GM12891 (cell line): ENCODE measurements around the gene CTRB1.
"Not testable (repeated sequence)": the region's sequence is repeated elsewhere in the genome, so short reads cannot be mapped to it uniquely, and the experiment has no call there.

Experiments used
- DNase-seq: peaks from one replicate; pipeline ENCODE4 v3.0.0; 2011; ENCODE audit warnings: low spot score; ENCODE audit not compliant: insufficient read length
- FAIRE-seq: peaks from 2 replicates; lab custom pipeline; 2011; peaks lifted over from hg19 to GRCh38; lab: Jason Lieb, UNC
- PAX5 ChIP-seq: IDR thresholded peaks from 2 replicates; pipeline ENCODE4 v1.6.1; 2011; ENCODE audit warnings: low read length, moderate library complexity, mild to moderate bottlenecking; ENCODE audit not compliant: insufficient read depth, severe bottlenecking
- POLR2A ChIP-seq: IDR thresholded peaks from 2 replicates; pipeline ENCODE4 v1.6.1; 2011; ENCODE audit warnings: low read depth, low read length, control low read depth
- POLR2AphosphoS5 ChIP-seq: IDR thresholded peaks from 2 replicates; pipeline ENCODE4 v1.6.1; 2011; ENCODE audit warnings: low read depth, low read length, control low read depth
- POU2F2 ChIP-seq: IDR thresholded peaks from 2 replicates; pipeline ENCODE4 v1.6.1; 2011; ENCODE audit warnings: low read depth, mild to moderate bottlenecking, control low read depth, low read length, moderate library complexity
- SPI1 ChIP-seq: IDR thresholded peaks from 2 replicates; pipeline ENCODE4 v1.6.1; 2011; ENCODE audit warnings: low read depth, low read length, control low read depth
- TAF1 ChIP-seq: IDR thresholded peaks from 2 replicates; pipeline ENCODE4 v1.6.1; 2011; ENCODE audit warnings: low read depth, low read length, control low read depth

The CTRB1 gene

GRCh38 chr16:75204410-75204758 is 14.4 kb upstream of the CTRB1 start:
- DNase-seq (no peak), FAIRE-seq (no peak)
- TF ChIP-seq POU2F2 (no peak), PAX5 (no peak), POLR2AphosphoS5 (no peak), POLR2A (no peak), TAF1 (no peak), SPI1 (no peak)

DNA sequence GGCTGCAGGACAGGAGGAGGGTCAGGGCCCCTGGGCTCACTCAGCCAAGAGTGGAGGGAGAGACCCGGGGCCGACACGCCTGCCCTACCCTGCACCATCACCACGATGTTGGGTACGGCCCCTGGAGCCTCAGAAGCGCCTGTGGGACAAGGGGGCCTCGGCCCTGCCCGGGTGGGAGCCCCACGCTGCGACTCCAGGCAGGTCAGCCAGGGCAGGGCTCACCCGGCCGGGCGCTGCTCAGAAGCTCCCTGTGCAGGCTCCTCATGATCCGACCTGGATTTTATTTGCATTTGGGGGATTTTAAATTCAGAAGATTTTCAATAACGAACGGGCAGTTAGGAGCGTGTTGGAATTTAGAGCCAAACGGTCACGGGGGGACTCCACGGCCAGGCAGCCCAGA is 13.9 kb upstream of the CTRB1 start:
- not testable (repeated sequence) for DNase-seq, FAIRE-seq

DNA sequence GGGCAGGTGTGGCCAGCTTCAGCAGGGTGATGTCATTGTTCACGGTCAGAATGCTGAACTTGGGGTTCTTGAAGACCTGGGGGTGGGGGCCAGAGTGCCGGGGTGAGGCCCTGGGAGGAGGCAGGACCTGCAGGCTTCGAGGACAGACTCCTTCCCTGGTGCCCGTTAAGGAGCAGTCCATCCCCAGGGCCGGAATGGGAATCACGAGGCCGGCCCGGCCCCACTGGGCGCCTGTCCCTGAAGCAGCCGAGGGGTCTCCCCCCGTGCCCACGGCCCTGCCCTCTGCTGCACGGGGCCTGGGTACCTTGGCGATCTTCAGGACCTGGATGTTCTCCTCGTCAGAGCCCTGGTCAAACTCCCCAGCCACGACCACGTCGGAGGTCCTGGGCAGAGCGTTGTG is 13.3 kb upstream of the CTRB1 start:
- not testable (repeated sequence) for FAIRE-seq, DNase-seq

- not testable (repeated sequence) for DNase-seq, FAIRE-seq
Measured at GRCh38 chr16:75205961-75206748, 12.6 kb upstream of the CTRB1 start.

- DNase-seq (no peak), FAIRE-seq (no peak)
Measured at GRCh38 chr16:75206749-75207451, 11.9 kb upstream of the CTRB1 start, which contains the start of gene CTRB2. Gene CTRB2 (minus strand): TSS chr16:75207161. CDS start chr16:75207141, 20 bp downstream.

DNA sequence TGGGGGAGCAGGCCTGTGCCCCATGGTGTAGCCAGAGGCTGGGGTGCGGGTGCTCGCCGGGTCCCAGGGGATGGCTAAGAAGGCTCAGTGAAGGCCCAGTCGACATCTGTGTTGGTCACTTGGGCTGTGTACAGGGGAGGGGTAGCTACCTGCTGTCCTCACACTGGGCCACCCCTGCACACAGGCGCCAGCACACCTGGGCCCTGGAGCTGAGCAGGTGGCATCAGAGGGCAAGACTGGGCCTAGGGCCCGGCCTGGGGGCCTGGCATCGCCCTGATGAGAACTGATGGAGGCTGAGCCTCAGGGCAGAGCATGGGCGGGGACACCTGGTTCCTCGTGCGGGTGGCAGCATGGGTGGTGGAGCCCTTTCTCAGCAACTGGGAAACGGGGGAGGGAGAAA is 11.0 kb upstream of the CTRB1 start:
- FAIRE-seq (no peak), DNase-seq (no peak)
- no peak for TF ChIP-seq TAF1
- no peak for TF ChIP-seq POU2F2
- no peak for TF ChIP-seq POLR2AphosphoS5
- TF ChIP-seq SPI1: no peak
- TF ChIP-seq PAX5: no peak
- no peak for TF ChIP-seq POLR2A

More at GRCh38 chr16:75206749-75207451, 11.9 kb upstream of the CTRB1 start, which contains the start of gene CTRB2:
- TF ChIP-seq POLR2A: no peak
- TF ChIP-seq TAF1: no peak
- no peak for TF ChIP-seq SPI1

DNA sequence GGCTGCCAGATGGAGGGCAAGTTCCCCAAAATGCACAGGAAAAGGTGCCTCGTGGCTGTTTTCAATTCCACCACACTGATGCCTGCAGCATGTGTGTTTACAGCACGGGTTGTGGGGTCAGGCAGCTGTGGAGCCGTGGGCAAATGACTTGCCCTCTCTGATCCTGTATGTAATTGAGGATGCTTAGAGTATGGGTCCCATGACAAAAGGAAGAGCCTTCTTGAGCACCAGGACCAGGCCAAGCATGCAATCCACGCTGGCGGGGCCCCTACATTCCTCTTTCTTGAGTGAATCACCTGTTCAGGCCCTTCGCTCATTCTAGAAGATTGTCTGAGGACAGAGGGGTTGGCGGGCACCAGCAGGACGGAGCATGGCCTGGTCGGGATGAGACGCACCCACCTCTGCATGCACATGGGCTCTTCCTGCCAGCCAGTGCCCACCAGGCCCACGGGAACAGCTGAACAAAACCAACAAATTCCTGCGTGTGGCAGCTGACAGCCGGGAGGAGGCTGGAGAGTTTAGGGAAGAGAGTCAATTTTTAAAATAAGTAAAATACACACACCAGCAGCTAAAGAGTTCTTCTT is 10.5 kb upstream of the CTRB1 start:
- DNase-seq (no peak), FAIRE-seq (no peak)
- TF ChIP-seq POLR2A (no peak), TAF1 (no peak), POLR2AphosphoS5 (no peak), SPI1 (no peak), PAX5 (no peak), POU2F2 (no peak)

DNA sequence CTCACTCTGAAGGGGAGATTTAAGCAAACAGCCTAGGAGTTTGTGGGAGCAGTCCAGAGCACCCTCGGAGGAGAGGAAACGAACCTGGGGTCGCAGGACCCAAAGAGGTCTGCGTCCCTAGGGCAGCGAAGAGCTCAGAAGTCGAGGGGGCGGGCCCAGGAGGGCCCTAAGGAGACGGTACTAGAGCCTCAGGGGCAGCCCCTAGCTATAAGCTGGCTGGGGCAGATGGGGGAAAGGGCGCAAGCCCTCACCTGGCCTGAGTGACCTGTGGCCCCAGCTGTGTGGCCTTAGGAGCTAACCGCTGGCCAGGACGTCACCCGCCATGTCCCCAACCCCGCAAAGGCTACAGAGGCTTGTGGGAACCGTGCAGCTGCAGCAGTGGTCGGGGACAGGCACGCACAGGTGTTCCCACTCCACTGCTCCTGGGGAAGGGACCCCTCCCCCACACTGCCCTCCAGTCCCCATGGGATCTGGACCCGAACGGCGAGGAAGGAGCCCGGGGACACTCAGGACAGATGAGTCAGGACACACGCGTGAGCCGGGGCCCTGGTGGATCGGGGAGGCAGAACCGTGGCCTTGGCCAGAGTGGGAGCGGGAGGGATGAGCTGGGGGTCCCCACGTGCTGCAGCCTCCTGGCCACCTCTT is 9.8 kb upstream of the CTRB1 start:
- no peak for FAIRE-seq
- TF ChIP-seq POLR2AphosphoS5 (no peak), PAX5 (no peak), POLR2A (no peak), POU2F2 (no peak), SPI1 (no peak), TAF1 (no peak)
- no peak for DNase-seq

DNA sequence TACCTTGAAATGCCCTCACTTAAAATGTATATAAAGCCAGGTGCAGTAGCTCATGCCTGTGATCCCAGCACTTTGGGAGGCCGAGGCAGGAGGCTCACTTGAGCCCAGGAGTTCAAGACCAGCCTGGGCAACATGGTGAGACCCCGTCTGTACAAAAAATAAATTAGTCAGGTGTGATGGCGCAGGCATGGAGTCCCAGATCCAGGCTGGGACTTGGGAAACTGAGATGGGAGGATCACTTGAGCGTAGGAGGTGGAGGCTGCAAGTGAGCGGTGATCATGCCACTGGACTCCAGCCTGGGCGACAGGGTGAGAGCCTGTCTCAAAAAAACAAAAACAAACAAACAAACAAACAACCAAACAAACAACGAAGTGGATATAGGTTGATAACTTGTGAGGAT is 9.3 kb upstream of the CTRB1 start:
- FAIRE-seq, DNase-seq: not testable (repeated sequence)

DNA sequence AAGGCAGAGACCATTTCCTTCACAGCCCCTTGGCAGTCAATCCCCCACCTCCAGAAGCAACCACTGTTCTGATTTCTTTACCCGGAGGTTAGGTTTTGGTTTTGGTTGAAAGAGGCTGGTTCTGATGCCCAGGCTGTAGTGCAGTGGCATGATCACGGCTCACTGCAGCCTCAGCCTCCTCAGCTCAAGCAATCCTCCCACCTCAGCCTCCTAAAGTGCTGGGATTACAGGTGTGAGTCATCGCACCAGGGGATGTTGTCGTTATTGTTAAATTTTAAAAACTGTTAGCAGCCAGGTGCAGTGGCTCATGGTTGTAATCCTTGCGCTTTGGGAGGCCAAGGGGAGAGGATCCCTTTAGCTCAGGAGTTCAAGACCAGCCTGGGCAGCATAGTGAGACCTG is 8.8 kb upstream of the CTRB1 start:
- DNase-seq: no peak
- FAIRE-seq: no peak
- TF ChIP-seq TAF1: no peak
- no peak for TF ChIP-seq POLR2AphosphoS5
- no peak for TF ChIP-seq POU2F2
- TF ChIP-seq SPI1: no peak
- TF ChIP-seq POLR2A: no peak
- TF ChIP-seq PAX5: no peak

GRCh38 chr16:75211286-75211685 is 7.5 kb upstream of the CTRB1 start:
- not testable (repeated sequence) for FAIRE-seq, DNase-seq
